Ascending aorta (tissue), 2 donors: ENCODE data around the gene MYH6. TPM values are rescaled to one million over a fixed set of nuclear protein-coding genes. Genes with fewer than 3 reads are reported as not detected.

ENCODE experiments used
- DNase-seq, 2 donors: peaks; one replicate each; pipeline ENCODE4 v3.0.0-alpha.2; 2019; ENCODE audit warnings: low spot score in 2 of 2
- H3K27ac ChIP-seq, 2 donors: fragments of 200-600 bp; sonication (generic); one replicate each; pipeline ENCODE4 v1.5.1; 2016 to 2017; ENCODE audit warnings: mild to moderate bottlenecking in 1 of 2
- H3K27me3 ChIP-seq: fragments of 200-600 bp; sonication (generic); one replicate; pipeline ENCODE4 v1.5.1; 2017
- H3K36me3 ChIP-seq, 2 donors: fragments of 200-600 bp; sonication (generic); one replicate each; pipeline ENCODE4 v1.5.1; 2016
- H3K4me1 ChIP-seq, 2 donors: fragments of 200-600 bp; sonication (generic); one replicate each; pipeline ENCODE4 v1.5.1; 2016 to 2017; ENCODE audit warnings: mild to moderate bottlenecking in 1 of 2
- H3K4me3 ChIP-seq, 2 donors: fragments of 200-600 bp; sonication (generic); one replicate each; pipeline ENCODE4 v1.5.1; 2016 to 2017; ENCODE audit warnings: mild to moderate bottlenecking in 1 of 2
- H3K9me3 ChIP-seq, 2 donors: fragments of 200-600 bp; sonication (generic); one replicate each; pipeline ENCODE4 v1.5.1; 2016
- CTCF ChIP-seq, 3 experiments: fragments of 200-600 bp in 2 of 3; fragments of 450-650 bp in 1 of 3; sonication (generic) in 2 of 3; IDR thresholded peaks; one replicate each; pipeline ENCODE4 v1.5.1; 2016 to 2019; ENCODE audit warnings: antibody characterized with exemption in 3 of 3, mild to moderate bottlenecking in 1 of 3, moderate library complexity in 1 of 3
- intact Hi-C: fragments of 100-400 bp; cut with DNase I; formaldehyde crosslinking; loops from one replicate; pipeline ENCODE4 v1.15.1; 2023
- total RNA-seq: library from RNA; depleted of rRNA; stranded (reverse); fragments of >200 nt; gene quantifications from one replicate; pipeline ENCODE4 v1.1.0, GENCODE V29; 2016

MYH6 gene
- total RNA-seq, 1 donor from 2014 or later = not detected

- no peak overlapping the region for H3K4me3 ChIP-seq
- H3K36me3 ChIP-seq = no peaks in the 10 kb centered on the region
- no peaks in the 10 kb centered on the region for H3K27me3 ChIP-seq
- no peaks in the 10 kb centered on the region for H3K9me3 ChIP-seq
- no peak for DNase-seq
- H3K4me1 ChIP-seq = no peaks in the 10 kb centered on the region
- no peak overlapping the region for H3K27ac ChIP-seq
- intact Hi-C loops = no loop called here
- no peak for TF ChIP-seq CTCF (IDR thresholded peaks at IDR 0.05)
These were observed 5.6 kb upstream of the MYH6 start for GRCh38 chr14:23413681-23414080.

GRCh38 chr14:23411563-23412525, 3.8 kb upstream of the MYH6 start:
- Histone ChIP-seq H3K4me1 (no peaks in the 10 kb centered on the region), H3K36me3 (no peaks in the 10 kb centered on the region)

GRCh38 chr14:23409966-23410635, 2.0 kb upstream of the MYH6 start:
- Histone ChIP-seq H3K36me3 (no peaks in the 10 kb centered on the region), H3K4me1 (no peaks in the 10 kb centered on the region), H3K9me3 (no peaks in the 10 kb centered on the region), H3K27ac (no peak overlapping the region), H3K27me3 (no peaks in the 10 kb centered on the region), H3K4me3 (no peak overlapping the region)
- no peak for TF ChIP-seq CTCF (IDR thresholded peaks at IDR 0.05)
- no peak for DNase-seq
- intact Hi-C loops = no loop called here

More at GRCh38 chr14:23411563-23412525, 3.8 kb upstream of the MYH6 start:
- Histone ChIP-seq H3K4me3 (no peak overlapping the region), H3K27me3 (no peaks in the 10 kb centered on the region), H3K27ac (no peak overlapping the region), H3K9me3 (no peaks in the 10 kb centered on the region)
- intact Hi-C loops = no loop called here
- DNase-seq = no peak
- TF ChIP-seq CTCF (IDR thresholded peaks at IDR 0.05) = no peak

- no peak overlapping the region for H3K27ac ChIP-seq
- H3K4me1 ChIP-seq = no peaks in the 10 kb centered on the region
- TF ChIP-seq CTCF (IDR thresholded peaks at IDR 0.05) = no peak
- intact Hi-C loops = no loop called here
- no peaks in the 10 kb centered on the region for H3K9me3 ChIP-seq
- H3K4me3 ChIP-seq = no peak overlapping the region
- no peaks in the 10 kb centered on the region for H3K36me3 ChIP-seq
- DNase-seq = no peak
- no peaks in the 10 kb centered on the region for H3K27me3 ChIP-seq
These were observed 1.4 kb upstream of the MYH6 start for GRCh38 chr14:23409475-23409874.

- TF ChIP-seq CTCF (IDR thresholded peaks at IDR 0.05) = no peak
- intact Hi-C loops = no loop called here
- Histone ChIP-seq H3K9me3 (no peaks in the 10 kb centered on the region), H3K36me3 (no peaks in the 10 kb centered on the region), H3K27me3 (no peaks in the 10 kb centered on the region), H3K4me3 (no peak overlapping the region), H3K27ac (no peak overlapping the region), H3K4me1 (no peaks in the 10 kb centered on the region)
- DNase-seq = no peak
These were observed 196 bp upstream of the MYH6 start for GRCh38 chr14:23408307-23408630.
